GM19463 (cell line): ENCODE data around the gene C14orf180.

Experiments
- ATAC-seq: cut with Tn5 transposase; IDR thresholded peaks from one replicate; pipeline ENCODE4 v1.9.1; 2021; ENCODE audit warnings: mild to moderate bottlenecking, moderate library complexity; ENCODE audit not compliant: unreplicated experiment

Gene C14orf180

GRCh38 chr14:104592292-104592672 is 12.7 kb downstream of the C14orf180 start:
- ATAC-seq, result no peak

- no peak for ATAC-seq
These were observed 13.2 kb downstream of the C14orf180 start for GRCh38 chr14:104592785-104593184.

GRCh38 chr14:104593241-104593701 is 13.7 kb downstream of the C14orf180 start:
- ATAC-seq, result no peak

GRCh38 chr14:104593710-104594136 is 14.2 kb downstream of the C14orf180 start:
- ATAC-seq, result no peak

DNA sequence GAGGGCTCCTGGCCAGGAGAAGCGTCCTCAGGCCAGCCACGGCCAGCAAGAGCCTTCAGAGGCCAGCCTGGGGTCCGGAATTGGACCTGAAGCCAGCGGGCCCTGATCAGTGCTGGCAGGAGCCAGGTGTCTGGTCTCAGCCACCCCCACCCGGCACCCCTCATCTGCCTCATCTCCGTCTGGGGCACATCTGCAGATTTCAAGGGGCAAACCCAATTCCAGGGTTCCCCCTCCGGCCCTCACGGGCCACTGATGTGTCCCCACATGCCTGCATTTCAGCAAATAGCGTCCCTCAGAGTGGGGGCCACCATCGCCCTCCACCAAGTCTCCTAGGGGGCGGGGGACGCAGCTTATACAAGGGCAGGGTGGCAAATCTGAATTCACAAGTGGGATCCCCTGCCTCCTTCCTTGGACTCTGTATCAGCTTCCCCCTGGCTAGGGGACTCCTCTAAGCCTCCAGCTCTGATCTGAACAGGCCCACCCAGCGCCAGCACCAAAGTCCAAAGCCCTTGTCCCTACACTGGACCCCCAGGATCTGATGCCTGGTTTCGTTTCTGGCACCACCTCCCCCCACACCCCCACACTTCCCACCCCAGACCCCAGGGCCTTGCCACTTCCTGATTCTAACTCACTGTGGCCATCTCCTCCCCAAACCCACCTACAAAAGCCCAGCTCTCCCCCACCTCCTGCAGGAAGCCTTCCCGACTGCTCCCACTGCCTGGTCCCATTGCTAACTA is 14.9 kb downstream of the C14orf180 start:
- no peak for ATAC-seq

DNA sequence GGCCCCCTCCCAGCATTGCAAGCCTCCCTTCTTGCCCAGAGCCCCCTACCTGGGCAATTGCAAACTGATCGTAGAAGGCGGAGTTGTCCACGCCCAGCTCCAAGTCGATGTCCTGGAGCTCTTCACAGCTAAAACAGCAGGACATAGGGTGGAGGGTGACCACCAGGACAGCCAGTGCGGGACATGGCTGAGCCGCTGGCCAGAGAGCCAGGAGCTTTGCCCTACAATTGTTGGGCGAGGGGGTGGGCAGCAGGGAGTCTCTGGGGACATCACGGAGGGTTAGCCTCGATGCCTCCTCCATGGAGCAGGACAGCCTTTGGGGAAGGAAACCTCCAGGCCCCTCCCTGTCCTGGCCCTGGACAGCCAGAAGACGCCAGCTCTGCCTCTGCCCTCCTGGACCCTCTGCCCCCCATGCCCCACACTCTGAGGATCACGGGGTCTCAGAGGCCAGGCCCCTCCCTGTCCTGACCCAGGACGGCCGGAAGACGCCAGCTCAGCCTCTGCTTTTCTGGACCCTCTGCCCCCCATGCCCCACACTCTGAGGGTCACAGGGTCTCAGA is 15.6 kb downstream of the C14orf180 start:
- ATAC-seq, result no peak

DNA sequence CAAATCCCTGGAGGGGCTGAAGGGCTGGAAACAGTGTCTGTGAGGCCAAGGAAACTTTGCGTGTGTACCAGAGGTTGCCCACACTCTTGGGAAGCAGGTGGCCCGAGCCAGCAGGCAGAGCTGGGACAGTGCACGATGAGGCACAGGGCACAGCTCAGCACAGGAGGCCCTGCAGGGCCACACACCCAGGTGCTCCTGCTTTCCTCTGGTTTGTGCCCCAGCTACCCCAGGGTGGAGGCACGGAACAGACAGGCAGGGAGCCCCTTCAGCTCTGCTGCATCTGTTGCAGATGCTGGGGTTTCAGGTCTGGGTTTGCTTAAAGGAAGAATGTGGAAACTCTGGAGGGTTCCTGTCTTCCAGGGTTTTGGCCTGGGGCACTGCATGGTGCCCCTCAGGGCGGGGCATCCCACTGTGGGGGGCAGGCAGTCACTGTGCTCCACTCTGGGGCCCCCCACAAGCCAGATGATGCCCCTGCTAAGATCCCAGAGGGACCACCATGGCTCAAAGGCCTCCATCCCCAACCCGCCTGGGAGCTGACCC is 16.4 kb downstream of the C14orf180 start:
- ATAC-seq, result no peak

DNA sequence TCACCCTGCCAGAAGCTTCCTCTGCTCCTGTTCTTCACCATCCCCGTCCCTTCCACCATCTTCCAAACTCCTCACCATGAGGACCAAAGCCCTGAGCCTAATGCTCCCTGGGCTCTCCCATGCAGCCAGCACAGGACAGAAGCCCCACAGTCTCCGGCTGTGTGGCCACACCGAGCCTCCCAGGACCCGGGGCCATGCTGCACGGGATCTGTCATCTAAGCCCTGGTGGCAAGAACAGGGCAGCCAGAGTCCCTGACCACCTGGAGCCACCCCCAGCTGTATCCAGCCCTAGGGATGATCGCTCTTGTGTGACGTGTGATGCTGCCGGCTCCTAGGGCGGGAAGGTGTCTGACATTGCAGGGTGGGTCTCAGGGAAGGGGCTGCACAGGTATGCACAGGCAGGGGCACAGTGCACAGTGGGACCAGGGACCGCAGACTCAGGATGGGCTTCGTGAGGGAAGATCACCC is 16.9 kb downstream of the C14orf180 start:
- no peak for ATAC-seq

GRCh38 chr14:104596927-104597351 is 17.4 kb downstream of the C14orf180 start:
- ATAC-seq, result no peak

GRCh38 chr14:104597576-104597975 is 18.0 kb downstream of the C14orf180 start:
- no peak for ATAC-seq

DNA sequence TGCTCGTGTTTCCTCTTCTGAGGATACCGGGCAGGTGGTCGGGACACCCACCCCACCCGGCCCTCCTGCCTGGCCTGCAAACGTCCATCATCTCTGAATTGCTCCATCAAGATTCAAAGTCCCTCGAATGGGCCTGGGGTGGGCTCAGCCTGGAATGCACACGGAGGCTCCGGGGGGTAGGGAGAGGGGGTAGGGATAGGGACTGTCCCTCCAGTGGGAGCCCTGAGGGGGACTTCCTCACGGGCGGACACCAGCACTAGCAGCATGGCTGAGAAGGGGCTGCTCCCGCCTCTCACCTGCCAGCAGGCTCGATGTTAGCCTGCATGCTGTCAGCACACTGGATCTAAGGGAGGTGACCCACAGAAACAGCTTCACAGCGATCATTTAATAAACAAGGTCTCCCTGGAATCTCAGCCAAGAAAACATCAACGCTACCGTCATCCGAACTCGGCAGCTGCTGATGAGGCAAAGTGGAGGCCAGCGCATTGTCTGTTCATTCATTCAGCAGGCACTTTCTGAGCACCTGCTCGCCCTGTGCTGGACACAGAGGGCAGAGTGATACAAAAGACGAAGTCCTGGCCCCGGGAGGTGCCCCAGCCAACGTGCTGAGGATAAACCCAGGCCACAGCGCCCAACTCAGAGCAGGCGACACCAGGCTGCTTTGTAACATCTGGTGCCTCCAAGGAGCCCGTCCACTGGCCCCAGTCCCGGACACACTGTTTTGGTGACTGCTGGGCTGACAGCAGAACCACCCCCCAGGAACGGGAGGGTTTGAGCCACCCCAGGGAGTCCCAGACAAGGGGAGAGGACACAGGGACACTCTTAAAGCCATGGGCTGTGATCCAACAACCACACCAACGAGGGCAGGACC is 18.7 kb downstream of the C14orf180 start:
- ATAC-seq, result no peak

DNA sequence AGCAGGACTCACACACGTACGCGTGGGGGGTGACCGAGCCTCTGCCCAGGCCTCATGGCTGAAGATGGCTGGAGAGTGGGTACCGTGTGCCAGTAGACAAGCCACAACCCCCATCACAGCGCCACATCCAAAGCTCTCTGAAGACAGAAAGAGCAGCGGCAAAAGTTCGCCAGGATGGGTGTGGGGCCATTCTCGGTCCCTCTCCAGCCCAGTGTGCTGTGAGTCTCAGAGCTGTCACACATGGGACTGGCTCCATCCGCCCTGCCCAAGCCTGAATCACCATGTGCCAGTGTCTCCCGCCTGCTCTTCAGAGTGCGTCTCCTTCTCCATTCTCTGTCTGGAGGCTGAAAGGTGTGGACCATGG is 19.3 kb downstream of the C14orf180 start:
- no peak for ATAC-seq

- no peak for ATAC-seq
These were observed 19.9 kb downstream of the C14orf180 start for GRCh38 chr14:104599446-104599845.

- no peak for ATAC-seq
These were observed 20.6 kb downstream of the C14orf180 start for GRCh38 chr14:104600141-104600643.

DNA sequence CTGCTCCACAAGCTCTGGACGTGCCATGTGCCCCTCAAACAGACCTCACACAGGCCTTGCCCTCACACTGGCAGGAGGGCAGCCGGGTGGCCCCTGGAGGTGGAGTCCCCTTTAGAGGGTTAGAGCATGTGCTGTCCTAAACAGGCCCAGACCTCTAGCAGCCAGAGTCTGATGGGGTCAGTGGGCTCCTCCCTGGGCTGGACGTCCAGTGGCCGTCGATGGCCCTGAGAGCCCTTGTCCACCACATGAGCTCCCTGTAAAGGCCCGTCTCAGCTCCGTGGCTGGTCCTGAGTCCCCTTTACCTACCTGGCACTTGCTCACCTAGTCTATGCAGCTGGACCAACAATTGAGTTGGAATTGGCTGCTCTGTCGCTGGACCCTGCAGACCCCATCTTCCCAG is 21.2 kb downstream of the C14orf180 start:
- ATAC-seq, result no peak

GRCh38 chr14:104601786-104602185 is 22.2 kb downstream of the C14orf180 start:
- no peak for ATAC-seq

DNA sequence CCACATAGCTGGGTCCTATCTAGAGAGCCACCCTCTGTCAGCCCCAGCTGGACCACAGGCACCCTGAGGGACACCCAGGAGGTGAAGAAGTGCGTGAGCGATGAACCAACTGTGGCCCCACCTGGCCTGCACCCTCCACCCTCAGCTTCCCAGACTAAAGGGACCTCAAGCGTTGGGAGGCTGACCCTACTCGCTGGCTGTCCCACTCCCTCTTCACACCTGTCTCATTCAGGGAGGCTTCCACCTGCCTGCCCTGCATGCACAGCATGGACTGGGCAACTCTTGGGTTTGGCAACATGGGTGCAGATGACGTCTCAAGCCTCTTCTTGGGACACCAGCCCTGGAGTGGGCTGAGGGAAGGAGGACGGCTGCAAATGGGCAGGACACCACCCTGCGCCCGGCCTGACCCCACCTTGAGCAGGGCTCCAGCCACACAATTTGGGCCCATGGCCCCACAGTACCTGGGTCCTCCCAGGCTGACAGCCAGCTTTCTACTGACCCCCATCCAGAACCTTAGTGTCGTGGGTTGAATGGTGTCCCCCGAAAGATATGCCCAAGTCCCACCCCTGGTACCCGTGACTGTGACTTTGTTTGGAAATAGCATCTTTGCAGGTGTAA is 22.9 kb downstream of the C14orf180 start:
- ATAC-seq, result no peak

DNA sequence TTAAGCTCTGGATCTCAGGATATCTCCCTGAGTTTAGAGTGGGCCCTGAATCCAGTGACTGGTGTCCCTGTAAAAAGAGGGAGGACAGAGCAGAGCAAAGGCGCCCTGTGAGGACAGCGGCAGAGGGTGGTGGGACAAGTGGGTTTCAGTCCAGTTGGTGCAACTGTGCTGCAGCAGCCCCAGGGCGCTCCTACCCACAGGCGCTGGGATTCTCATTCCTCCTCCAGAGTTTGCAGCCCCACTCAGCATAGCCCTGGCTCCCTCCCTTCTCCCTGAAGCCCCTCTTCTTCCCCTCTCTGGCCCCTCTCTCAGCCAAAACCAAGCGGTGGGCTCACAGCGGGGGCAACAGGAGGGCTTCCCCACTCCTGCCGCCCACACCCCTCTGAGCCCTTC is 23.4 kb downstream of the C14orf180 start:
- no peak for ATAC-seq

- no peak for ATAC-seq
These were observed 24.3 kb downstream of the C14orf180 start for GRCh38 chr14:104603711-104604401.
